C4-2B (cell line): ENCODE data around the gene MEF2C.

Experiments used
- CTCF ChIP-seq: fragments of 450-650 bp; conservative IDR thresholded peaks from 2 replicates; pipeline ENCODE4 v1.5.1; 2017; ENCODE audit warnings: mild to moderate bottlenecking
- ZFX ChIP-seq: fragments of 450-650 bp; IDR thresholded peaks from 2 replicates; pipeline ENCODE4 v1.6.1; 2017

GRCh38 chr5:88708682-88709398 is 174.1 kb downstream of the MEF2C start:
- TF ChIP-seq CTCF (no peak), ZFX (no peak)
